Ecto neural progenitor cell (in vitro differentiated cells): ENCODE data around the gene GRIK2.

Experiments used
- DNase-seq: peaks from one replicate; pipeline ENCODE4 v3.0.0-alpha.2; 2018; ENCODE audit warnings: low spot score

Gene GRIK2

DNA sequence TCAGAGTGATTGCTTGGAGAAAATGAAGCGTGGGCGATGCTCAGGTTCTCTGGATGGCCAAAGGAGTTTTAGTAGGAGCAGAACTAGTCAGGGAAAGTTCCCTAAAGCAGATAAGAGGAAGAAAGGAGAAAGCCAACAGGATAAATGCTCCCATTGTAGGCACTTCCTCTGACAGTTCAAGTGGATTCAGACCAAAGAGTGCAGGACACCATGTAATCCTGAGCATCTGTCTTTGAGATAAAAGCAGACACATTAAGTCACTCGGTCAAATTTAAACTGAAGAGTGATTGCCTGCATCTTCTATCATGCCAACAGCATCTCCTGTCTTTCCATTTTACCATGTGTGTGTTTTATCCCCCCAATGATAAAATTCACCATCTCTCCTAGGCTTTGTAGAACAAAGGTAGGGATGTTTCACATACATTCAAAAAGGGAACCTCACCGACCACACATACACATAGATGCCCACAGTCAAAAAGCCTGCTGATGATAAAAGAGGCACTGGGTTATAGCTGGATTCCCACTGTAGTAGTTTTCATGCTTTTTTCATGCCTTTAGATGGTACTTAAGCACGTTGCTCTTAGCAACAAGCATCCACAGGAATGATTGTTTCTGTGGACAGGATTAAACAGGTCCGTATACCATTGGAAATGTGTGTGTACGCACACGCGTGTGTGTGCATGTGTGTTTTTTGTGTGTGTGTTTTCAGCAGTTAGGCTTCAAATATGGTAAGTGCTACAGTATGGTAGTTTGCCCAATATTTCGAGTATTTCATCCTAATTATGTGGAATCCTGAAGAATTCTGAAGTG is 7.0 kb downstream of the GRIK2 start:
- DNase-seq = no peak

DNA sequence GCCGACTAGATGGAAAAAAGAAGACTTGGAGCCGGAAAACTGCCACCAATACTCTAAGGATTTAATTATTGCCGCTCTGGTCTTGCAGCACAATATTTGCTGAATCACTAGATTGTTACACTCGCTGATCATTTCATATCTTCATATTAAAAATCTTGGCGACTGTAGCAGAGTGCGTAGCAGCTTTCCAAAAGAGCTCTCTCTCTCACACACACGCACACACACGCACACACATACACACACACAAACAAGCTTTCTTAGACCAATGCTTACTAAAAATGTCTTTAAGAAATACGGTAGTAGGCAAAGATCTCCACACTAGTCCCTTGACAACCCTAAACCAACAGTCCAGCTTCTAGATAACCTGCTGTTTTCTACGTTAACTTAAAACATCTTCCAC is 7.7 kb downstream of the GRIK2 start:
- no peak for DNase-seq

DNA sequence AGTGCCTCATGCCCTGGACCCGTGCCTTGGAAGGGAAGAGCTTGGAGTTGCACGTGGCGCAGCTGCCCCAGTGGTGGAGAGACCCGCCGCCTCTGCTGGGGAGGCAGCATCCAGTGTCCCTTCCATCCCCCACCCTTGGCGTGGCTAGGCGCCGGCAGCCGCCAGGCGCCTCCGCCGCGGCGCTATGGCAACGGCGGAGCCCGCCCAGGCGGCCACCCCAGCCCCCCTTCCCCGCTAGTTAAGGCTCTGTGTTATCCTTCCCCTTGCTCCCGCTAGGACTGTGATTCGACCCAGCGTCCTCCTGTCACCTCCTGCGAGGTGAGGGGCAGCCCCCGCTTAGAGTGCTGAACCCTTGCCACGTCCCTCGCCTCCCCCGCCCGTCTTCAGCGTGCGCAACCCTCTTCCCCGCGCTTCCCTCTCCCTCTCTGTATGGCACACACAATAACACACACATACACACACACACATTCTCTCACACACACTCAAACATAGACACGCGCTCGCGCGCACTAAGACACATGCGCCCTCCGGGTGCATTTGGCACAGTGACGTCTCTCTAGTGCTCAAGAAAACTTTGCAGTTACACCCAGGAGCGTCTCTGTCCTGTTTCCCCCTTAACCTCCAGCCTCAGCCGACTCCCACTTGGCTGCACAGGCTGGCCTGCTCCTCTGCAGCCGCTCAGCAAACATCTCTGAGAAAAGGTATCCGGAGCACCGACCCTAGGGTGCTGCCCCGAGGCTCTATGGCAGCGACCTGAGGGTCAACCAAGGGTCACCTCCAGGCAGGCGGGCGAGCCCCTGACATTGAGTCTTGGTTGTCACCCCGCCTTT is 8.5 kb downstream of the GRIK2 start:
- DNase-seq = peak; percentile 87

- DNase-seq = peak; percentile 81
Observed at GRCh38 chr6:101402622-101403031, 9.1 kb downstream of the GRIK2 start.

DNA sequence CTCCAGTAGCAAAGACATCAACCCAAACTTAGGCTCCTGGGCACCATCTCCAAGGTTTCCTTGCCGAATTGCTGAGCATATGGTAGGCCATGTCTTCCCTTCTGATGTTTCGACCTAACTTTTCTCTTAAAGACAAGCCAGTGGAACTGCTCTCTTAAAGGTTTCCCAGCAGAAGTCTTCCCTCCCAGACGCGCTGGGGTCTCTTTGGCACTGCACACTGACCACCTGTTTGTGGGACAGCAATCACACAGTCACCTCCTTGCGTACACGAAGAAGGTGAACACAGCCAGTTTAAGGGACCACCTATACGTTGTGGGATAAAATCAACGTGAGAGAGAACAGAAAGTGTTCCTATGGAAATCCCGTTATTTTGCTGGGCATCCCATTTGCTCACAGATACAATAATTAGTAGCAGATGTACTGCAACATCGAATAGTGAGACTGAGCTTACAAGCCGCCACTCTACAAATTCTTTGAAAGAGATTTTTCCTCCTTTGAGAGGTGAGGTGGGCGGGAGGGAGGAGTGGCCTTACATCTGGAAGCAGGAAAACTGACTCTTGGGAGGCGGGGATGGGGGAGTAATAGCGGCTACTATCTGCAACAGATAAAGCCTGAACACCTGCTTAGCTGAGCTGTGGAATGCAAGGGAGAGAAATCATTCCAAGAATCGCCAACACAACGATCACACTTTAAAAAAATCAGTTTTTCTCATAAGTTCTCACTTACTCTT is 9.9 kb downstream of the GRIK2 start:
- no peak for DNase-seq

GRCh38 chr6:101404775-101405174 is 11.3 kb downstream of the GRIK2 start:
- DNase-seq = no peak

DNA sequence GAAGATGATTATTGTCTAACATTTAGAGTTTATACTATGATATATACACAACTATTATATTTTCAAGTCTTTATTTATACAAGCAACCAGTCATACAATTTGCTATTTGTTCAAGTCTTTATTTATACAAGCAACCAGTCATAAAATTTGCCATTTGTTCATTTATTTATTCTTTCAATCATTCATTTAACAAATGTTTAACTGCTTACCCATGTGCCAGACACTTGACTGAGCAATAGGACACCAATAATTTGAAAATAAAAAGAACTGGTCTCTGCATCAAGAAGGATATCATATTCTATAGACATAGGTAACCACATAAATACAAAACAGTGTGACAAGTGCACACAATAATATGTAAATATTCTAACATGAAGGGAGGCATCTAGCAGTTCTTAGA is 20.3 kb downstream of the GRIK2 start:
- DNase-seq = no peak

- DNase-seq = no peak
Observed at GRCh38 chr6:101417900-101418299, 24.4 kb downstream of the GRIK2 start.

DNA sequence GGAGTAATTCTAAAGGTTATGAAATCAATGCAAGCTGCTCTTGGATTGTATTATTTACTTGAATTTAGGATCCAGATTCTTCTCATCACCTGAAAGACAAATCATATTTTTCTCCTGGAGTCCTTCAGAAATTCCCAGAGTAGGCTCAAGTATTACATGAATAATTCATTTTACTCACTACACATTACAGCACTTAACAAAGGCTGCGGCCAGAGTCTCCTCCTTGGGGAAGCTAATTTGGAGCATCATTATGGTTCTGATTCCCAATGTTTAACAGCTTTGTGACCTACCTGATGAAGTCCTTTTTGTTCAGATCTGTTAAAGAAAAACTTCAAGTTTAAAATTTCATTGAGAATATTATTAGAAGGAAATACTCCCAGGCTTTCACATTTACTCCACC is 28.7 kb downstream of the GRIK2 start:
- DNase-seq = no peak

- no peak for DNase-seq
Observed at GRCh38 chr6:101422811-101423210, 29.3 kb downstream of the GRIK2 start.

DNA sequence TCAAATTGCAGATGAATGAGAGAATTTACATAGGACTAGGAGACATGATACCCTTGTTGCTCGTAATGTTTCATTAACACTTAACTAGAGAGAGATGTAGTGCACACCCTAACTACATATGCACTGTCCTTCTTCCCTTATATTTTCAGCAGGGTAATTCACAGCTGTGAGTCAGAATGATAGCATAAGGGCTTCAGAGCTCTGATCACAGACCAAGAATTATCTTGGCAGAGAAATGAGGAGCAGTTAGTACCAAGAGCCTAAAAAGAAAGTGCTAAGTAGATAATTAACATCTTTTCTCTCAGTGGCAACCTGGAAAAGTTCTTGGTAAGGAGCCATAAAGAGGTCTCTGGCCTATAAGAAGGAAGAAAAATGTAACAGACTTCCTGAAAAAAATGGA is 35.8 kb downstream of the GRIK2 start:
- DNase-seq = no peak

GRCh38 chr6:101429845-101430244 is 36.3 kb downstream of the GRIK2 start:
- DNase-seq = no peak

DNA sequence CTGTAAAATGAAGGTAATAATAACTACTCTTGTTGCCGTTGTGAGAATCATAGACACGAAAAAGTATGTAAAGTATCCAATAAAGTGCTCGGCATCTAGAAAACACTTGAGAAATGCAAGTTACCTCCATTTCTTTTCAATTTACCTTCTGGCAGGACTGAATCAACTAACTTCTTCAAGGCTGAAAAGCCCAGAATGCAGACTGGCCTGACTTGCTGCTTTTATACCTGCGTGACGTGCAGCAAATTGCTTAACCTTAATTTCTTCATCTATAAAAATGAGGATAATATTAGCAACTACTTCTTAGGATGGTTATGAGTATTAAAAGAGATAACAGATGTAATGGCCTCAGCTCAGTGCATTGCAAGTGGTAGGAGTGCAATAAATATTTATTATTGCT is 39.6 kb downstream of the GRIK2 start:
- DNase-seq = no peak

- no peak for DNase-seq
Observed at GRCh38 chr6:101434601-101435000, 41.1 kb downstream of the GRIK2 start.

DNA sequence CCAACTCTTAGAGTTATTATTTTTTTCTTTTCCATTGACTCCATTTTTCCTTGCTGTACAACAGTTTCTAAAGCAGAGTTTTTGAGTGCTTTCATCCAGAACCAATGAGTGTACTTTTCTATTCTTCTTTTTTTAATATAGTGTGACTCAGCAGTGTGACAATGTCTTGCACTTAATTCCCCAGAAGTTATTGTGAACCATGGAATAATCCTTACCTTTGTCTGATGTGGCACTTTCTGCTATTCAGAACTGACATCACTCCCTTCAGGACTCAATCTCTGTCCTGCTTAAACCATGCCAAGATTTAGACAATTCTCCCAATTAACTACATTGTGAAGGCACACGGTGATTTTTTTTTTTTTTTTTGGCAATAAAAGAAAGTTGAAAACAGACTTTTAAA is 41.5 kb downstream of the GRIK2 start:
- no peak for DNase-seq

DNA sequence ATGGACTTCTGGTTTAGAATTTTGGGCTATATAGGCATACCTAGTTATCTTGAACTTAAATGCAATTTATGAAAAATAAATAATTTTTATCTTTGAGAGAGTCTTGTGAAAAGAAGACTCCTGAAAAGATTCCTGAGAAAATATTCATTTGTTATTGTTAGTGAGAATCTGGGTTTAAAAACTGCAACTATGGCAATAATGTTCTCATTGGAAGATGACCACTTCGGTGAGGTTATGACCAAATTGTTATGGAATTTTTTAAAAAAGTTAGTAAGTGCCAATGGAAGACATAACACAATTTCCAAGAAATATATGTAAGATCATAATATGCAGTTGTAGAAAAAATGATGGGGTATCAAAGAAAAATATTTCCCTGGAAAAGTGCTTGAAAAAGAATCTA is 46.3 kb downstream of the GRIK2 start:
- no peak for DNase-seq

DNA sequence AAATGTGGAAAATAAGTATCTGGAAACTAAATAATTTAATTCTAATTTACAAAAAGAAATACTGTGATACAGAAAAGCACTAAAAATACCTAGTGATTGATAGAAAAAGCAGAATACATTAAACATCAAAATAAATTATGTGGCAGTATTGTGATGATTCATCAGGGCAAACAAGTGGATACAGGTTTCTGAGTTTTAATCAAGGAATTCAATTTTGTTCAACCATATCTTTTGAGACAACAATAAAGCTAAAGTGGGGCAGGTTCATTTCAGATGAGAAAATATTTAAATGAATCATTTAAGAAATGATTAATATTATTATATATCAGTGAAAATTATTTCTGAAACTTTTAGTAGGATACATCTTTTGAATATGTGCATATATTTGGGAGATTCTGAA is 49.8 kb downstream of the GRIK2 start:
- no peak for DNase-seq

DNA sequence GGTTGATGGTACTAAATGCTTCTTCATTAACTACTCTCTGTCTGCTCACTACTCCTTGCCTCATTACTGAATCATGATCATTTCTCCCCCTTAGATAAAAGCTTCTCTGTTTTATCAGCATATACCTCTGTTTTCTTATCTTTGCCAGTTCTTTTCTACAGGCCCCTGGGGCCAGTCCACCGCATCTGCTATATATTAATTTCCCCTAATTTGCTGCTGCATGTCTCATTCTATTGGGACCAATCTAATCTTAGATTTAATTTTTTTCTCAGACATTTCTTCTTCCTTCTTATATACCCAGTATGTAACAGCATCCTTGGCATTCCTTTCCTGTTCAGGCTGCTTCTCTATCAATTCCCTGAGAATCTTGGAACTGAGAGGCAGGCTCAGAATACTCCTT is 51.2 kb downstream of the GRIK2 start:
- DNase-seq = no peak

DNA sequence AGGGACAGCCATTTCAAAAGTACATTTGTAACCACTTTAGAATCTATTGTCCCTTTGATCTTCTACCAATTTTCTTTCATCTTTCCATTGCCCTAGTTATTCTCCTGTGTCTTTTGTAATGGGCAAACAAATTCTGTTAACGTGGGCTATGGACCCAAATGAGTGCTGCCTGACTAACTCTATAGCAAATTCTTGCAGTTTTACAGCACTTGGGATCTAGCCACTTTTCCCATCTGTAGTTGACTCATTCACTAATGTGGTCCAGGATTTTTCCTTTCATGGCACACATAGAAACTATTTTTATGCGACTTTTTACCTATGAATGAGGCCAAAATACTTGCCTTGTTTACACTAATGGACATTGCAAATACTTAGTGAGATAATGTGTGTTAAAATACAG is 52.0 kb downstream of the GRIK2 start:
- DNase-seq = no peak

GRCh38 chr6:101450901-101451300 is 57.4 kb downstream of the GRIK2 start:
- DNase-seq = no peak

GRCh38 chr6:101451981-101452380 is 58.5 kb downstream of the GRIK2 start:
- DNase-seq = no peak

GRCh38 chr6:101453221-101453620 is 59.7 kb downstream of the GRIK2 start:
- DNase-seq = no peak
